Astrocyte (in vitro differentiated cells and primary cell): ENCODE data around the gene SLC25A33.

Experiments used
- EZH2 ChIP-seq: IDR thresholded peaks from 2 replicates; pipeline ENCODE4 v1.6.1; 2012; ENCODE audit warnings: mild to moderate bottlenecking, low read length, inconsistent platforms; ENCODE audit not compliant: insufficient read depth
- TF ChIP-seq, protein P1 (sequence below): IDR thresholded peaks from 2 replicates; pipeline ENCODE4 v1.5.1; 2011; ENCODE audit warnings: low read depth, mild to moderate bottlenecking, inconsistent platforms, low read length, moderate library complexity; ENCODE audit not compliant: insufficient read depth

DNA sequence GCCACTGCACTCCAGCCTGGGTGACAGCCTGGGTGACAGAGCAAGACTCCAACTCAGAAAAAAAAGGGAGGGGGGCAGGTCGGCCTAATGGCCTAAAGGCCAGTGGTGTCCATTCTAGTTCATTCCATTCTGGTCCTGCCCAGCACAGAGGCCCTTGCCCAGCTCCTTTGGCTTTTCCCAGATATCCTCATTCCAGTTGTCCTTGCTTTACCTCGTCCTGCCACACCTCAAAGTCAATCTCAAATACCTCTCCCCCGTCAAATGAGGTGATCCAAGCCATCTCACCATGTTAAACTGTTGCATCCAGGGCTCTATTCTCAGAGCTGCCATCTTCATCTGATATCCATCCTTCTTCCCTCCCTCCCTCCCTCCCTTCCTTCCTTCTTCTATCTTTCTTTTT lies 92.3 kb downstream of the SLC25A33 start:
- TF ChIP-seq, protein P1, sequence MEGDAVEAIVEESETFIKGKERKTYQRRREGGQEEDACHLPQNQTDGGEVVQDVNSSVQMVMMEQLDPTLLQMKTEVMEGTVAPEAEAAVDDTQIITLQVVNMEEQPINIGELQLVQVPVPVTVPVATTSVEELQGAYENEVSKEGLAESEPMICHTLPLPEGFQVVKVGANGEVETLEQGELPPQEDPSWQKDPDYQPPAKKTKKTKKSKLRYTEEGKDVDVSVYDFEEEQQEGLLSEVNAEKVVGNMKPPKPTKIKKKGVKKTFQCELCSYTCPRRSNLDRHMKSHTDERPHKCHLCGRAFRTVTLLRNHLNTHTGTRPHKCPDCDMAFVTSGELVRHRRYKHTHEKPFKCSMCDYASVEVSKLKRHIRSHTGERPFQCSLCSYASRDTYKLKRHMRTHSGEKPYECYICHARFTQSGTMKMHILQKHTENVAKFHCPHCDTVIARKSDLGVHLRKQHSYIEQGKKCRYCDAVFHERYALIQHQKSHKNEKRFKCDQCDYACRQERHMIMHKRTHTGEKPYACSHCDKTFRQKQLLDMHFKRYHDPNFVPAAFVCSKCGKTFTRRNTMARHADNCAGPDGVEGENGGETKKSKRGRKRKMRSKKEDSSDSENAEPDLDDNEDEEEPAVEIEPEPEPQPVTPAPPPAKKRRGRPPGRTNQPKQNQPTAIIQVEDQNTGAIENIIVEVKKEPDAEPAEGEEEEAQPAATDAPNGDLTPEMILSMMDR = no peak
- TF ChIP-seq EZH2 = no peak
